ENCODE measurements around the gene SAMD4A. TPM values are rescaled to one million over a fixed set of nuclear protein-coding genes. Genes with fewer than 3 reads are reported as not detected.

SAMD4A gene
- polyA plus RNA-seq, 3 donors: 3.2 to 8.6 (median 4.2) TPM

- no peaks in the 10 kb centered on the region for H3K79me2 ChIP-seq (ENCODE audit: insufficient read depth, low read length)
- H3K27me3 ChIP-seq (ENCODE audit: control insufficient read depth in 2 of 2, insufficient read depth in 2 of 2, low read length in 2 of 2): no peaks in the 10 kb centered on the region
- H3K9me3 ChIP-seq (replicated peaks in 1 of 2; ENCODE audit: control insufficient read depth in 1 of 2, insufficient read depth in 1 of 2, low read length in 2 of 2): no peaks in the 10 kb centered on the region
- Mint-ChIP-seq H3K9me3 (peaks cover 0 to 2% (median 0%) of the 10 kb centered on the region in 7 donors), H3K4me1 (peaks cover 21% of the 10 kb centered on the region), H3K27me3 (ENCODE audit: low read depth in 3 of 3) (peaks cover 0 to 7% (median 0%) of the 10 kb centered on the region in 3 donors), H3K36me3 (no peaks in the 10 kb centered on the region), H3K27ac (no peak overlapping the region), H3K4me3 (no peak overlapping the region)
- no peak for TF ChIP-seq CTCF (IDR thresholded peaks at IDR 0.05)
- no peaks in the 10 kb centered on the region for H3K36me3 ChIP-seq (replicated peaks in 1 of 2; ENCODE audit: control insufficient read depth in 1 of 2, insufficient read depth in 2 of 2, low read length in 2 of 2)
- no peak for DNase-seq
- H3K9ac ChIP-seq (ENCODE audit: insufficient read depth, low read length, poor library complexity, severe bottlenecking): no peak overlapping the region
- H3K4me3 ChIP-seq (replicated peaks in 1 of 3; ENCODE audit: low read depth in 2 of 3, low read length in 3 of 3): no peak overlapping the region
- H3K4me2 ChIP-seq (replicated peaks; ENCODE audit: extremely low read depth, low read length, poor library complexity, severe bottlenecking): no peak overlapping the region
- intact Hi-C loops (cut with micrococcal nuclease): no loop called here
- no peaks in the 10 kb centered on the region for H4K20me1 ChIP-seq (ENCODE audit: insufficient read depth, low read length)
- no peak overlapping the region for H3K27ac ChIP-seq (ENCODE audit: low read depth in 1 of 2, low read length in 2 of 2)
- no peak overlapping the region for H2AFZ ChIP-seq (ENCODE audit: insufficient read depth, low read depth, low read length, poor library complexity, severe bottlenecking)
- H3K4me1 ChIP-seq (ENCODE audit: control insufficient read depth in 1 of 2, insufficient read depth in 2 of 2, low read length in 2 of 2): peaks cover 15 to 22% of the 10 kb centered on the region in 2 donors
These were observed 142.9 kb downstream of the SAMD4A start for GRCh38 chr14:54709867-54710266.

DNA sequence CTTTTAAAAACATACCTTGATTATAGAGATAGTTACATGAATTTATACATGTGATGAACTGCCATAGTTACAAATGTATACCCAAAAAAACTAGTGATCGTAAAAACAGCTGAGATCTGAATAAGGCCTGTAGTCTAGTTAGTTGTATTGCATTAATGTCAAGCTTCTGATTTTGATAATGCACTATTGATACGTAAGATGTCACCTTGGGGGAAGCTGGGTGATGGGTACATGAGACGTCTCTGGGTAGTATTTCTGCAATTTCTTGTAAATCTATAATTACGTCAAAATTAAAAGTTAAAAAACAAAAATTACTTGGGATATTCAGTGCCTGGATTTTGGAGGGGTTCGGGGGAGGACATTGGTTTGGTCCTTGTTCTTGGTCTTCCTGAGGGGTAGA lies 144.4 kb downstream of the SAMD4A start:
- no peak for DNase-seq
- peaks cover 15 to 20% of the 10 kb centered on the region in 2 donors for H3K4me1 ChIP-seq (ENCODE audit: control insufficient read depth in 1 of 2, insufficient read depth in 2 of 2, low read length in 2 of 2)
- no peaks in the 10 kb centered on the region for H3K27me3 ChIP-seq (ENCODE audit: control insufficient read depth in 2 of 2, insufficient read depth in 2 of 2, low read length in 2 of 2)
- Mint-ChIP-seq H3K27ac (no peak overlapping the region), H3K4me3 (no peak overlapping the region), H3K9me3 (peaks cover 0 to 2% (median 0%) of the 10 kb centered on the region in 7 donors), H3K27me3 (ENCODE audit: low read depth in 3 of 3) (peaks cover 2 to 5% (median 2%) of the 10 kb centered on the region in 3 donors), H3K4me1 (peaks cover 21% of the 10 kb centered on the region), H3K36me3 (no peaks in the 10 kb centered on the region)
- no peak overlapping the region for H3K27ac ChIP-seq (ENCODE audit: low read depth in 1 of 2, low read length in 2 of 2)
- H3K9me3 ChIP-seq (replicated peaks in 1 of 2; ENCODE audit: control insufficient read depth in 1 of 2, insufficient read depth in 1 of 2, low read length in 2 of 2): no peaks in the 10 kb centered on the region
- H3K4me2 ChIP-seq (replicated peaks; ENCODE audit: extremely low read depth, low read length, poor library complexity, severe bottlenecking): no peak overlapping the region
- H3K9ac ChIP-seq (ENCODE audit: insufficient read depth, low read length, poor library complexity, severe bottlenecking): no peak overlapping the region
- WGBS (ENCODE audit: insufficient coverage): no CpG with 5 or more reads among the region's 5 CpGs
- H3K36me3 ChIP-seq (replicated peaks in 1 of 2; ENCODE audit: control insufficient read depth in 1 of 2, insufficient read depth in 2 of 2, low read length in 2 of 2): no peaks in the 10 kb centered on the region
- H2AFZ ChIP-seq (ENCODE audit: insufficient read depth, low read depth, low read length, poor library complexity, severe bottlenecking): peak overlapping the region; percentile 15
- H3K4me3 ChIP-seq (replicated peaks in 1 of 3; ENCODE audit: low read depth in 2 of 3, low read length in 3 of 3): no peak overlapping the region
- intact Hi-C loops (cut with micrococcal nuclease): no loop called here
- H4K20me1 ChIP-seq (ENCODE audit: insufficient read depth, low read length): no peaks in the 10 kb centered on the region
- no peaks in the 10 kb centered on the region for H3K79me2 ChIP-seq (ENCODE audit: insufficient read depth, low read length)
- no peak for TF ChIP-seq CTCF (IDR thresholded peaks at IDR 0.05)
